ENCODE data around the gene NTMT2. TPM values are rescaled to one million over a fixed set of nuclear protein-coding genes. Genes with fewer than 3 reads are reported as not detected.

NTMT2 gene
- total RNA-seq, 1 donor: not detected

- DNase-seq (ENCODE audit: low read depth): no peak
- no peak for TF ChIP-seq CTCF (IDR thresholded peaks at IDR 0.05; ENCODE audit: insufficient read depth, low read depth, low read length)
- H3K4me3 ChIP-seq (ENCODE audit: low read depth, low read length): no peak overlapping the region
Measured at GRCh38 chr1:170215072-170215885, 69.5 kb downstream of the NTMT2 start.

- no peak for TF ChIP-seq CTCF (IDR thresholded peaks at IDR 0.05; ENCODE audit: insufficient read depth, low read depth, low read length)
- no peak for DNase-seq (ENCODE audit: low read depth)
- no peak overlapping the region for H3K4me3 ChIP-seq (ENCODE audit: low read depth, low read length)
Measured at GRCh38 chr1:170217517-170218256, 71.9 kb downstream of the NTMT2 start.

- DNase-seq (ENCODE audit: low read depth): no peak
- TF ChIP-seq CTCF (IDR thresholded peaks at IDR 0.05; ENCODE audit: insufficient read depth, low read depth, low read length): no peak
- H3K4me3 ChIP-seq (ENCODE audit: low read depth, low read length): no peak overlapping the region
Measured at GRCh38 chr1:170218257-170218650, 72.5 kb downstream of the NTMT2 start.

Small RNA genes within 50 kb of the gene (small RNA-seq; reads per million reads assigned to genes)
- gene MIR3119-2: not detected

Other genes with a start within 250 kb of the NTMT2 start
- gene KIFAP3, start 71.3 kb upstream of the NTMT2 start, total RNA-seq: 22.5 and 38.9 TPM in 2 replicates